Panc1 (cell line): ENCODE data around the gene GRID2.

Source experiments
- CTCF ChIP-seq: fragments of 450-650 bp; IDR thresholded peaks from 2 replicates; pipeline ENCODE4 v1.5.1; 2017; ENCODE audit warnings: mild to moderate bottlenecking
- POLR2AphosphoS5 ChIP-seq: IDR thresholded peaks from 2 replicates; pipeline ENCODE4 v1.6.1; 2012; ENCODE audit warnings: mild to moderate bottlenecking, low read depth, low read length, moderate library complexity
- REST ChIP-seq, 2 experiments: IDR thresholded peaks; 2 replicates each; pipeline ENCODE4 v1.6.1; 2011 to 2012; ENCODE audit warnings: low read depth in 2 of 2, control low read depth in 1 of 2, low read length in 1 of 2, mild to moderate bottlenecking in 1 of 2, moderate library complexity in 1 of 2; ENCODE audit not compliant: insufficient read depth in 1 of 2
- SIN3A ChIP-seq: IDR thresholded peaks from 2 replicates; pipeline ENCODE4 v1.6.1; 2012; ENCODE audit warnings: low read depth, mild to moderate bottlenecking, low read length, moderate library complexity, borderline replicate concordance; ENCODE audit not compliant: insufficient read depth
- TCF7L2 ChIP-seq: IDR thresholded peaks from 2 replicates; pipeline ENCODE4 v1.6.1; 2011; ENCODE audit warnings: mild to moderate bottlenecking, low read depth, low read length, inconsistent platforms

- TF ChIP-seq POLR2AphosphoS5 (no peak), CTCF (no peak; the same call in 1 of the 2 replicates), SIN3A (no peak), TCF7L2 (no peak), REST (IDR thresholded peaks at IDR 0.05; ENCODE audit: insufficient read depth in 1 of 2, low read depth in 2 of 2, low read length in 1 of 2) (no peak)
These were observed 854.2 kb downstream of the GRID2 start for GRCh38 chr4:93157986-93158385.
